Thyroid gland (tissue), 4 donors: Measurements from ENCODE around the gene HTR7. TPM values are rescaled to one million over a fixed set of nuclear protein-coding genes. Genes with fewer than 3 reads are reported as not detected.
A peak's percentile ranks its signal among the peaks of the same experiment; 100 is the strongest.

ENCODE experiments used
- DNase-seq, 2 donors: peaks; one replicate each; pipeline ENCODE4 v3.0.0-alpha.2; 2019
- H3K27ac ChIP-seq, 3 donors: fragments of 200-600 bp; sonication (generic); 1 replicate in 2 of 3; 2 replicates in 1 of 3; pipeline ENCODE4 v1.5.1; 2016 to 2019; ENCODE audit warnings: mild to moderate bottlenecking in 1 of 3, moderate library complexity in 1 of 3
- H3K27me3 ChIP-seq: fragments of 200-600 bp; sonication (generic); one replicate; pipeline ENCODE4 v1.5.1; 2019
- H3K36me3 ChIP-seq, 2 donors: fragments of 200-600 bp; sonication (generic); one replicate each; pipeline ENCODE4 v1.5.1; 2016 to 2019
- H3K4me1 ChIP-seq, 2 donors: fragments of 200-600 bp; sonication (generic); one replicate each; pipeline ENCODE4 v1.5.1; 2017 to 2019
- H3K4me3 ChIP-seq, 3 donors: fragments of 200-600 bp; sonication (generic); replicated peaks in 1 of 3; 1 replicate in 2 of 3; 2 replicates in 1 of 3; pipeline ENCODE4 v1.5.1; 2016; ENCODE audit warnings: mild to moderate bottlenecking in 1 of 3
- H3K9me3 ChIP-seq: fragments of 200-600 bp; sonication (generic); one replicate; pipeline ENCODE4 v1.5.1; 2017
- POLR2A ChIP-seq, 2 donors: fragments of 450-650 bp; IDR thresholded peaks; one replicate each; pipeline ENCODE4 v1.6.1; 2017; ENCODE audit warnings: antibody characterized with exemption in 2 of 2, mild to moderate bottlenecking in 2 of 2, moderate library complexity in 1 of 2
- WGBS, 2 donors: methylation state at CpG; one replicate each; pipeline ENCODE4 v1.1.5; 2017; 5-methylcytosine and 5-hydroxymethylcytosine counted together
- intact Hi-C: fragments of 100-400 bp; cut with DNase I; formaldehyde crosslinking; loops from one replicate; pipeline ENCODE4 v1.15.1; 2023
- total RNA-seq, 4 donors: library from RNA; depleted of rRNA; stranded (reverse); fragments of >200 nt; gene quantifications; one replicate each; pipeline ENCODE4 v1.2.3, GENCODE V29; 2016
- TF ChIP-seq, protein P1 (sequence below), 6 experiments: fragments of 200-600 bp in 3 of 6; fragments of 450-650 bp in 3 of 6; sonication (generic) in 3 of 6; IDR thresholded peaks; one replicate each; pipeline ENCODE4 v1.5.1; 2016 to 2019; ENCODE audit warnings: antibody characterized with exemption in 6 of 6, mild to moderate bottlenecking in 2 of 6, inconsistent platforms in 1 of 6, moderate library complexity in 1 of 6

HTR7 gene
- total RNA-seq, 4 donors from 2014 or later = 0.29 TPM; not detected in 3

DNA sequence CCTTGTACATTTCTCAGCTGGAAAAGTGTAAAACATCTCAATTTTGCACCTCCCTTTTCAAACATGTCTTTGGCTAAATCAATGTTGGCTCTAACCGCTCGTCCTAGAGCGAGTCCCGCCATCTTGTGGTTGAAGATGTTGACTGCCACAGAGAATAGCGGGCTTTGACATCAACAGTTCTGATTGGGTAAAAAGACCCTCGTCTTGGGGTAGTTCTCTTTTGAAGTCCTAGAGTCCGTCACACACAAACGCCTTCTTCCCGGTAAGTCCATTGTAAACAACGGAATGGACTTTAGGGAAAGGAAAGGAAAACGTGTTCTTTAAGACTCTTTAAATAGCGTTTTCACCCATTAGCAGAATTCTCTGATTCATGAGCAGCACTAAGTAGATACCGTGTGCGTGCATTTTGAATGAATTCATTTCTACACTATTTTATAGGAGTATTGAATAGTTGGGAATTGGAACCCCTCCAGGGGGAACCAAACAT lies 13.5 kb upstream of the HTR7 start:
- Histone ChIP-seq H3K4me3 (peak overlapping the region; percentile 51 to 88 (median 69)), H3K36me3 (peaks cover 0 to 10% of the 10 kb centered on the region in 2 donors), H3K4me1 (peaks cover 7 to 8% of the 10 kb centered on the region in 2 donors), H3K9me3 (no peaks in the 10 kb centered on the region), H3K27ac (peak overlapping the region in 2 of 3 donors; percentile 52), H3K27me3 (no peaks in the 10 kb centered on the region)
- TF ChIP-seq, protein P1, sequence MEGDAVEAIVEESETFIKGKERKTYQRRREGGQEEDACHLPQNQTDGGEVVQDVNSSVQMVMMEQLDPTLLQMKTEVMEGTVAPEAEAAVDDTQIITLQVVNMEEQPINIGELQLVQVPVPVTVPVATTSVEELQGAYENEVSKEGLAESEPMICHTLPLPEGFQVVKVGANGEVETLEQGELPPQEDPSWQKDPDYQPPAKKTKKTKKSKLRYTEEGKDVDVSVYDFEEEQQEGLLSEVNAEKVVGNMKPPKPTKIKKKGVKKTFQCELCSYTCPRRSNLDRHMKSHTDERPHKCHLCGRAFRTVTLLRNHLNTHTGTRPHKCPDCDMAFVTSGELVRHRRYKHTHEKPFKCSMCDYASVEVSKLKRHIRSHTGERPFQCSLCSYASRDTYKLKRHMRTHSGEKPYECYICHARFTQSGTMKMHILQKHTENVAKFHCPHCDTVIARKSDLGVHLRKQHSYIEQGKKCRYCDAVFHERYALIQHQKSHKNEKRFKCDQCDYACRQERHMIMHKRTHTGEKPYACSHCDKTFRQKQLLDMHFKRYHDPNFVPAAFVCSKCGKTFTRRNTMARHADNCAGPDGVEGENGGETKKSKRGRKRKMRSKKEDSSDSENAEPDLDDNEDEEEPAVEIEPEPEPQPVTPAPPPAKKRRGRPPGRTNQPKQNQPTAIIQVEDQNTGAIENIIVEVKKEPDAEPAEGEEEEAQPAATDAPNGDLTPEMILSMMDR (IDR thresholded peaks at IDR 0.05) = peak in 3 of 6 experiments; percentile 27 to 40 (median 39)
- TF ChIP-seq POLR2A (IDR thresholded peaks at IDR 0.05) = no peak
- peak; percentile 14 to 20 for DNase-seq
- 1 to 2% methylated on average over 14 of the region's 14 CpGs for whole genome bisulfite sequencing, 2 donors
- intact Hi-C loops = no loop called here

DNA sequence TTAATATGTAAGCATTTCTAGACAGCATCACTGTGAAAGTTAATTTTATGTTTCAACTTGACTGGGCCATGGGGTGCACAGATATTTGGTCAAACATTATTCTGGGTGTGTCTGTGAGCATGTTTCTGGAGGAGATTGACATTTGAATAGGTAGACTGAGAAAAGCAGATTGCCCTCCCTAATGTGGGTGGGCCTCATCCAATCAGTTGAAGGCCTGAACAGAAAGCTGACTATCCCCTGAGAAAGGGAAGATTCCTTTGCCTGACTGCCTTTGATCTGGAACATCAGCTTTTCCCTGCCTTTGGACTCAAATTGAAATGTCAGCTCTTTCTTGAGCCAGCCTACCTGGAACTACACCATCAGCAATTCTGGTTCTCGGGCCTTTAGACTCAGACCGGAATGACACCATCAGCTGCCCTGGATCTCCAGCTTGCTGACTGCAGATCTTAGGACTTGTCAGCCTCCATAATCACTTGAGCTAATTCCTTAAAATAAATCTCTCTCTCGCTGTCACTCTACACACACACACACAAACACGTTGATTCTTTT lies 8.3 kb upstream of the HTR7 start:
- no peak overlapping the region for H3K27ac ChIP-seq
- H3K36me3 ChIP-seq = no peaks in the 10 kb centered on the region
- intact Hi-C loops = loop anchor here (10.0 kb wide), 1 partner anchor 111 kb away; no protein-coding TSS in a partner anchor
- TF ChIP-seq POLR2A (IDR thresholded peaks at IDR 0.05) = no peak
- DNase-seq = no peak
- H3K4me3 ChIP-seq = no peak overlapping the region
- WGBS, 2 donors = 88 to 91% methylated on average over 4 of the region's 4 CpGs
- H3K9me3 ChIP-seq = no peaks in the 10 kb centered on the region
- no peaks in the 10 kb centered on the region for H3K4me1 ChIP-seq
- H3K27me3 ChIP-seq = no peaks in the 10 kb centered on the region

DNA sequence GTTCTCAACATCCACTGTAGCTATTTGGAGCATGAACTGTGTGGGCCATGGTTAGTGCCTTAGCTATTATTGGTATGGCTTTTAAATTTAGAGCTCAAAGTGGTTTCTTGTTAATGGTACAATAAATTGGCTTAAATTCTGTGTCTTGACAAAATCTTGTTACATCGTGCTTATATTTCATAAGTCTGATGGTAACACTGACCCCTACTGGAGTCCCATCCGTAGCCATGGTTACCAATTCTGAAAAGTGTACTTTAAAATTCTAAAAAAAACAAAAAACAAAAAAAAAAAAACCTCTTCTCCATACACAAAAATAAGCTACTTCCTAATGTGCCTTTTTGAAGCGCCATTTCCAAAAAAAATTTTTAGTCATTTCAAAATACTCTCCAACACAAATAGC lies 7.6 kb upstream of the HTR7 start:
- no peak for DNase-seq
- H3K27ac ChIP-seq = no peak overlapping the region
- intact Hi-C loops = loop anchor here (10.0 kb wide), 1 partner anchor 111 kb away; no protein-coding TSS in a partner anchor
- H3K36me3 ChIP-seq = no peaks in the 10 kb centered on the region
- H3K4me1 ChIP-seq = no peaks in the 10 kb centered on the region
- WGBS, 2 donors = 45 to 52% methylated on average over 3 of the region's 3 CpGs
- H3K9me3 ChIP-seq = no peaks in the 10 kb centered on the region
- H3K4me3 ChIP-seq = no peak overlapping the region
- TF ChIP-seq, protein P1 (IDR thresholded peaks at IDR 0.05) = peak in 1 of 6 experiments; percentile 5
- no peak for TF ChIP-seq POLR2A (IDR thresholded peaks at IDR 0.05)
- H3K27me3 ChIP-seq = no peaks in the 10 kb centered on the region

DNA sequence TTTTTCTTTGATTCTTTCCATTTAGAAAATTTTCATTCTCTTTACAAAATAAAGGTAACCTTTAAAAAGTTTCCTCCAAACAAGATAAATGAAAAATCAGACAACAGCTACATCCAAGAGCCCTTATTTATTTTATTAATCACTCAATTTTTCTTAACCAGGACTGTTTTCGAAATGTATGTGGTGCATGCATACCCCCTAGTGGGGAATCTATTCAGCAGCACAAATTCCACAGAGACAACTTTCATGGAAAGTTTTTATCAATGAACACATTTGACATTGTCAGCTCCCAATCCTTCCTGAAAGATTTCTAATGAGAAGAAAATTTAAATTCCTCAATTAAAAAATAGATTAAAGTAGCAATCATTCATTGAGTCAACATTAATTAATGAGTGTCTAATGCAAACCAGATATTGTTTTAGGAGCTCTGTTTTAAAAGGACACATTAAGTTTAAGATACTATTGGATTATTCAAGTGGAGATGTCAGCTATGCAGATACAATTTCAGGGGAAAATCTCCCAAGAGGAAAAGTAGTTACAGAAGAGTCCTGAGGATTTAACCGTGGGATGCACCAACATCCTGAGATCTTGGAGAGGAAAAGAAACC lies 5.2 kb upstream of the HTR7 start:
- peaks cover 0 to 5% of the 10 kb centered on the region in 2 donors for H3K4me1 ChIP-seq
- H3K4me3 ChIP-seq = no peak overlapping the region
- intact Hi-C loops = loop anchor here (10.0 kb wide), 1 partner anchor 108 kb away; no protein-coding TSS in a partner anchor
- H3K27me3 ChIP-seq = no peaks in the 10 kb centered on the region
- no peak for TF ChIP-seq POLR2A (IDR thresholded peaks at IDR 0.05)
- TF ChIP-seq, protein P1 (IDR thresholded peaks at IDR 0.05) = peak in 5 of 6 experiments; percentile 38 to 66 (median 59)
- H3K27ac ChIP-seq = no peak overlapping the region
- WGBS, 2 donors = 28 to 36% methylated on average over 2 of the region's 2 CpGs
- H3K36me3 ChIP-seq = no peaks in the 10 kb centered on the region
- no peak for DNase-seq
- no peaks in the 10 kb centered on the region for H3K9me3 ChIP-seq

DNA sequence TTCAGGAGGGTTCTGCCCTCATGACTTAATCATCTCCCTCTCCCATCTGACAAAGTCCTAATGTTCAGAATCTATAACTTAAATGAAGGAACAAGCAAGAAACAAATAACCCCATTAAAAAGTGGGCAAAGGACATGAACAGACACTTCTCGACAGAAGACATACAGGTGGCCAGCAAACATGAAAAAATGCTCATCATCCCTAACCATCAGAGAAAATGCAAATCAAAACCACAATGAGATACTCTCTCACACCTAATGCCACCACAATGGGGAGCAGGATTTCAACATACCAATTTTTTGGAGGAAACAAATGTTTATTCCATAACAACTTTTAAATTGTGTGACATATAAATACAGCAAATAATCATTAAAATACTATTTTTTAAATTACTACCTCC lies 3.0 kb upstream of the HTR7 start:
- no peak for TF ChIP-seq POLR2A (IDR thresholded peaks at IDR 0.05)
- TF ChIP-seq, protein P1 (IDR thresholded peaks at IDR 0.05) = no peak
- 90 to 95% methylated on average over 1 of the region's 1 CpG for WGBS, 2 donors
- H3K4me3 ChIP-seq = no peak overlapping the region
- no peaks in the 10 kb centered on the region for H3K27me3 ChIP-seq
- no peak overlapping the region for H3K27ac ChIP-seq
- no peak for DNase-seq
- intact Hi-C loops = loop anchor here (10.0 kb wide), 1 partner anchor 106 kb away; no protein-coding TSS in a partner anchor
- peaks cover 0 to 14% of the 10 kb centered on the region in 2 donors for H3K4me1 ChIP-seq
- H3K36me3 ChIP-seq = no peaks in the 10 kb centered on the region
- no peaks in the 10 kb centered on the region for H3K9me3 ChIP-seq
